HepG2 (cell line): ENCODE results near the gene METTL23. TPM values are rescaled to one million over a fixed set of nuclear protein-coding genes. Genes with fewer than 3 reads are reported as not detected.

ENCODE experiments used
- ATAC-seq: fragments of 200-7000 bp; cut with Tn5 transposase; 3 replicates; pipeline ENCODE4 v1.9.1; 2020; ENCODE audit warnings: mild to moderate bottlenecking, moderate library complexity
- BruUV-seq: library from RNA; stranded (reverse); fragments of 400-500 nt; replicated peaks from 2 replicates; lab custom pipeline; 2021; lab: Mats Ljungman, UMichigan
- CTCF ChIA-PET: fragments of 300-600 bp; formaldehyde crosslinking; extraction: SDS; loops from one replicate; lab custom pipeline; 2021; ENCODE audit warnings: low total read pairs, inconsistent platforms, low intra/inter-chr PET ratio; lab: Yijun Ruan, JAX
- POLR2A ChIA-PET: fragments of 350-600 bp; sonication (Branson Sonifier 250); formaldehyde crosslinking; loops from one replicate; lab custom pipeline; 2020; ENCODE audit warnings: antibody characterized with exemption, inconsistent platforms; lab: Yijun Ruan, JAX
- DNase-seq: peaks from one replicate; pipeline ENCODE4 v3.0.0-alpha.2; 2015; ENCODE audit warnings: low spot score
- FAIRE-seq: peaks from 3 replicates; lab custom pipeline; 2011; peaks lifted over from hg19 to GRCh38; lab: Jason Lieb, UNC
- H2AFZ ChIP-seq: one replicate; pipeline ENCODE4 v1.6.1; 2011; ENCODE audit warnings: low read length, inconsistent platforms
- H3K27ac ChIP-seq: fragments of 300-600 bp; 3 replicates; pipeline ENCODE4 v1.8.0; 2011; ENCODE audit warnings: mixed run types, mild to moderate bottlenecking, mixed read lengths, low read length, inconsistent platforms; ENCODE audit not compliant: insufficient read depth; ENCODE audit errors: extremely low read length
- H3K27me3 ChIP-seq, 2 experiments: fragments of 200-600 bp in 1 of 2; 2 replicates in 1 of 2; 3 replicates in 1 of 2; pipeline versions ENCODE4 v1.6.0 to v1.8.0; 2011; ENCODE audit warnings: low read length in 2 of 2, mild to moderate bottlenecking in 2 of 2, moderate library complexity in 2 of 2, inconsistent platforms in 1 of 2; ENCODE audit not compliant: insufficient read depth in 2 of 2, control insufficient read depth in 1 of 2
- H3K36me3 ChIP-seq, 2 experiments: fragments of 200-600 bp in 1 of 2; replicated peaks in 1 of 2; 2 replicates in 1 of 2; 3 replicates in 1 of 2; pipeline versions ENCODE4 v1.5.1 to v1.8.0; 2011; ENCODE audit warnings: low read length in 2 of 2, inconsistent platforms in 1 of 2; ENCODE audit not compliant: insufficient read depth in 2 of 2, control insufficient read depth in 1 of 2
- H3K4me1 ChIP-seq: 2 replicates; pipeline ENCODE4 v1.5.1; 2012; ENCODE audit warnings: low read length, inconsistent platforms; ENCODE audit not compliant: insufficient read depth
- H3K4me2 ChIP-seq: 2 replicates; pipeline ENCODE4 v1.6.0; 2011; ENCODE audit warnings: low read depth, low read length, inconsistent platforms
- H3K4me3 ChIP-seq, 3 experiments: fragments of 200-600 bp in 1 of 3; sonication (generic), shearing (Covaris generic) in 1 of 3; replicated peaks in 1 of 3; 2 replicates each; pipeline ENCODE4 v1.5.1; 2011 to 2016; ENCODE audit warnings: low read length in 3 of 3, inconsistent platforms in 2 of 3, low read depth in 2 of 3, mild to moderate bottlenecking in 2 of 3, control low read depth in 1 of 3, mixed read lengths in 1 of 3; ENCODE audit not compliant: insufficient read depth in 1 of 3
- H3K79me2 ChIP-seq: one replicate; pipeline ENCODE4 v1.6.1; 2011; ENCODE audit warnings: low read length, inconsistent platforms; ENCODE audit not compliant: insufficient read depth
- H3K9ac ChIP-seq: 2 replicates; pipeline ENCODE4 v1.6.0; 2011; ENCODE audit warnings: mild to moderate bottlenecking, low read depth, low read length, inconsistent platforms; ENCODE audit not compliant: insufficient read depth
- H3K9me3 ChIP-seq: 2 replicates; pipeline ENCODE4 v1.5.1; 2012; ENCODE audit warnings: mild to moderate bottlenecking, low read length
- H4K20me1 ChIP-seq: 2 replicates; pipeline ENCODE4 v1.6.0; 2011; ENCODE audit warnings: inconsistent platforms, mild to moderate bottlenecking, low read length, moderate library complexity; ENCODE audit not compliant: insufficient read depth
- ATF6 ChIP-seq: sonication (generic); formaldehyde crosslinking; conservative IDR thresholded peaks from 2 replicates; pipeline ENCODE4 v1.4.0; 2020; ENCODE audit warnings: missing genetic modification reagents
- EP300 ChIP-seq, 3 experiments: sonication (generic) in 1 of 3; formaldehyde crosslinking in 1 of 3; IDR thresholded peaks; 2 replicates each; pipeline versions ENCODE4 v1.5.1 to v1.6.1; 2011 to 2020; ENCODE audit warnings: low read depth in 2 of 3, low read length in 2 of 3, borderline replicate concordance in 1 of 3, improper control_type of control experiment in 1 of 3, mild to moderate bottlenecking in 1 of 3, missing genetic modification reagents in 1 of 3, moderate library complexity in 1 of 3
- PHF8 ChIP-seq: sonication (generic); formaldehyde crosslinking; IDR thresholded peaks from 2 replicates; pipeline ENCODE4 v1.5.0; 2020; ENCODE audit warnings: missing genetic modification reagents
- SPEN ChIP-seq: sonication (generic); formaldehyde crosslinking; IDR thresholded peaks from 2 replicates; pipeline ENCODE4 v1.5.1; 2020; ENCODE audit warnings: low read depth, mild to moderate bottlenecking, missing genetic modification reagents
- TBX2 ChIP-seq: sonication (generic); formaldehyde crosslinking; IDR thresholded peaks from 2 replicates; pipeline ENCODE4 v1.5.0; 2020; ENCODE audit warnings: missing genetic modification reagents, mild to moderate bottlenecking, borderline replicate concordance
- ZEB1 ChIP-seq: IDR thresholded peaks from 2 replicates; pipeline ENCODE4 v1.6.1; 2012; ENCODE audit warnings: mild to moderate bottlenecking, low read depth, inconsistent platforms; ENCODE audit not compliant: insufficient replicate concordance
- ZFP90 ChIP-seq: sonication (generic); formaldehyde crosslinking; IDR thresholded peaks from 2 replicates; pipeline ENCODE4 v1.8.0; 2022; ENCODE audit warnings: missing genetic modification reagents, mild to moderate bottlenecking, inconsistent platforms, borderline replicate concordance
- ZFX ChIP-seq: sonication (generic); formaldehyde crosslinking; IDR thresholded peaks from 2 replicates; pipeline ENCODE4 v1.4.0; 2020; ENCODE audit warnings: mild to moderate bottlenecking, low read depth, missing genetic modification reagents, moderate library complexity
- ZNF281 ChIP-seq: sonication (generic); formaldehyde crosslinking; IDR thresholded peaks from 2 replicates; pipeline ENCODE4 v1.4.0; 2020; ENCODE audit warnings: missing genetic modification reagents, borderline replicate concordance
- ZNF343 ChIP-seq: sonication (generic); formaldehyde crosslinking; IDR thresholded peaks from 2 replicates; pipeline ENCODE4 v1.4.0; 2020; ENCODE audit warnings: mild to moderate bottlenecking, missing genetic modification reagents
- ZNF766 ChIP-seq: sonication (generic); formaldehyde crosslinking; IDR thresholded peaks from 2 replicates; pipeline ENCODE4 v1.5.0; 2020; ENCODE audit warnings: missing genetic modification reagents, borderline replicate concordance
- ZSCAN12 ChIP-seq: sonication (generic); formaldehyde crosslinking; IDR thresholded peaks from 2 replicates; pipeline ENCODE4 v1.9.0; 2021; ENCODE audit warnings: mild to moderate bottlenecking, missing genetic modification reagents
- ZSCAN21 ChIP-seq: sonication (generic); formaldehyde crosslinking; IDR thresholded peaks from 2 replicates; pipeline ENCODE4 v1.8.0; 2022; ENCODE audit warnings: mild to moderate bottlenecking, missing genetic modification reagents, moderate library complexity, borderline replicate concordance
- ZSCAN25 ChIP-seq: sonication (generic); formaldehyde crosslinking; IDR thresholded peaks from 2 replicates; pipeline ENCODE4 v1.8.0; 2022; ENCODE audit warnings: mild to moderate bottlenecking, missing genetic modification reagents
- WGBS: methylation state at CpG from one replicate; pipeline ENCODE4 v1.1.6; 2017; ENCODE audit warnings: low lambda C conversion rate; 5-methylcytosine and 5-hydroxymethylcytosine counted together
- in situ Hi-C: cut with HindIII; loops from 2 replicates; pipeline ENCODE4 v1.10.0; 2017; ENCODE audit warnings: low pct_unique_long_range_greater_than_20kb; ENCODE audit not compliant: extremely low pct_ligation_motif_present
- intact Hi-C: fragments of 100-400 bp; cut with micrococcal nuclease; formaldehyde crosslinking; loops from one replicate; pipeline ENCODE4 v1.10.0; 2022; ENCODE audit not compliant: unreplicated experiment
- polyA plus RNA-seq, 8 experiments: library from polyadenylated mRNA; depleted of rRNA in 3 of 8; stranded (reverse) in 7 of 8; unstranded in 1 of 8; fragments of >200 nt; fragmentation: Illumina TruSeq in 4 of 8; extraction: Trizol in 4 of 8; gene quantifications; 2 replicates each; pipeline versions ENCODE4 v1.2.1 to v1.2.3, GENCODE V29; 2011 to 2016; ENCODE audit warnings: low read depth in 4 of 8, missing spikeins in 1 of 8, mixed read lengths in 1 of 8; ENCODE audit not compliant: insufficient read depth in 1 of 8
- total RNA-seq, 5 experiments: library from RNA; depleted of rRNA; stranded (reverse); fragments of >200 nt; fragmentation: Illumina TruSeq; extraction: Trizol; gene quantifications; 2 replicates each; pipeline ENCODE4 v1.2.3, GENCODE V29; 2016; ENCODE audit warnings: low read depth in 1 of 5
- TF ChIP-seq, protein P1 (sequence below): sonication (generic); formaldehyde crosslinking; IDR thresholded peaks from 2 replicates; pipeline ENCODE4 v1.9.0; 2022; ENCODE audit warnings: low read depth, missing genetic modification reagents

METTL23 gene
- total and polyA plus RNA-seq, 2 of the 13 experiments (the other 11 are each of a cell fraction or from before 2014, with no cell fraction given), result 39.9 to 104 TPM

- no peaks in the 10 kb centered on the region; the same call in 1 of the 2 replicates for H4K20me1 ChIP-seq
- H3K4me1 ChIP-seq, result peaks cover 55% of the 10 kb centered on the region
- peak within 1 kb of the TSS; percentile 61 to 76 (median 73) for H3K4me3 ChIP-seq
- H3K36me3 ChIP-seq, result peaks cover 5 to 24% of the 10 kb centered on the region in 2 experiments
- ChIA-PET CTCF (no interaction called here), POLR2A (interaction anchor here (0.7 to 3.6 kb wide), 10 partner anchors 10 to 160 kb away, joined by 3 to 20 read pairs (median 3); partner anchors contain the start of genes JMJD6, METTL23, MFSD11 and SRSF2)
- no TSS peak for BruUV-seq
- in situ Hi-C loops (no loop called here), intact Hi-C loops (no loop called here)
- 17% methylated on average over 15 of the region's 56 CpGs for WGBS
- H3K79me2 ChIP-seq, result peaks cover 22% of the 10 kb centered on the region
- no peaks in the 10 kb centered on the region for H3K9me3 ChIP-seq
- no peak for FAIRE-seq
- DNase-seq, result no peak
- peak within 1 kb of the TSS; percentile 98 for H3K4me2 ChIP-seq
- peak within 1 kb of the TSS; percentile 11 for H3K27ac ChIP-seq
- peak; percentile 63 for ATAC-seq
- H3K27me3 ChIP-seq, result no peaks in the 10 kb centered on the region
- peak within 1 kb of the TSS; percentile 69 for H3K9ac ChIP-seq
- H2AFZ ChIP-seq, result no peak within 1 kb of the TSS
- TF ChIP-seq ATF6 (CRISPR knock-in tag) (0 out of 2 replicates have a peak, but pooled peaks have one; percentile 16), ZSCAN21 (CRISPR knock-in tag) (peak; percentile 29; the same call in 1 of the 2 replicates), ZFP90 (CRISPR knock-in tag) (peak; percentile 71; the same call in 1 of the 2 replicates), SPEN (CRISPR knock-in tag) (peak; percentile 60; the same call in 1 of the 2 replicates), ZSCAN12 (CRISPR knock-in tag) (no peak), PHF8 (CRISPR knock-in tag) (0 out of 2 replicates have a peak, but pooled peaks have one; percentile 43), EP300 (IDR thresholded peaks at IDR 0.05; ENCODE audit: low read depth in 2 of 2, low read length in 2 of 2) (no peak), EP300 (CRISPR knock-in tag; IDR thresholded peaks at IDR 0.05; ENCODE audit: borderline replicate concordance) (peak; percentile 41; the same call in 1 of the 2 replicates), ZNF766 (CRISPR knock-in tag) (0 out of 2 replicates have a peak, but pooled peaks have one; percentile 50), ZSCAN25 (CRISPR knock-in tag) (0 out of 2 replicates have a peak, but pooled peaks have one; percentile 35), ZFX (CRISPR knock-in tag) (peak; percentile 52), TBX2 (CRISPR knock-in tag) (peak; percentile 65; the same call in 1 of the 2 replicates), ZNF343 (CRISPR knock-in tag) (no peak), ZEB1 (peak; percentile 66), ZNF281 (CRISPR knock-in tag) (0 out of 2 replicates have a peak, but pooled peaks have one; percentile 22)
- TF ChIP-seq, protein P1, sequence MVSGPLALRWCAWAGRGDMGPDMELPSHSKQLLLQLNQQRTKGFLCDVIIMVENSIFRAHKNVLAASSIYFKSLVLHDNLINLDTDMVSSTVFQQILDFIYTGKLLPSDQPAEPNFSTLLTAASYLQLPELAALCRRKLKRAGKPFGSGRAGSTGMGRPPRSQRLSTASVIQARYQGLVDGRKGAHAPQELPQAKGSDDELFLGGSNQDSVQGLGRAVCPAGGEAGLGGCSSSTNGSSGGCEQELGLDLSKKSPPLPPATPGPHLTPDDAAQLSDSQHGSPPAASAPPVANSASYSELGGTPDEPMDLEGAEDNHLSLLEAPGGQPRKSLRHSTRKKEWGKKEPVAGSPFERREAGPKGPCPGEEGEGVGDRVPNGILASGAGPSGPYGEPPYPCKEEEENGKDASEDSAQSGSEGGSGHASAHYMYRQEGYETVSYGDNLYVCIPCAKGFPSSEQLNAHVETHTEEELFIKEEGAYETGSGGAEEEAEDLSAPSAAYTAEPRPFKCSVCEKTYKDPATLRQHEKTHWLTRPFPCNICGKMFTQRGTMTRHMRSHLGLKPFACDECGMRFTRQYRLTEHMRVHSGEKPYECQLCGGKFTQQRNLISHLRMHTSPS, result peak; percentile 67; the same call in 1 of the 2 replicates
These were observed 15.6 kb upstream of the METTL23 start, which contains the start of gene MXRA7 for GRCh38 chr17:76710863-76711611. MXRA7 (minus strand) TSS chr17:76710965; CDS start chr17:76710946, 19 bp downstream.
